ENCODE results near the gene WWOX. TPM values are rescaled to one million over a fixed set of nuclear protein-coding genes. Genes with fewer than 3 reads are reported as not detected.

The WWOX gene
- total and polyA plus RNA-seq, 2 of the 13 experiments (the other 11 are each of a cell fraction or from before 2014, with no cell fraction given) = 9.1 to 37.4 TPM

GRCh38 chr16:78485188-78485916 is 385.9 kb downstream of the WWOX start (continued):
- TF ChIP-seq FOXJ3 (CRISPR knock-in tag; IDR thresholded peaks at IDR 0.05; ENCODE audit: borderline replicate concordance) (peak; percentile 58; the same call in 1 of the 2 replicates), ZNF235 (CRISPR knock-in tag; IDR thresholded peaks at IDR 0.05; ENCODE audit: borderline replicate concordance) (0 out of 2 replicates have a peak, but pooled peaks have one; percentile 59), DMTF1 (CRISPR knock-in tag; IDR thresholded peaks at IDR 0.05) (no peak), DNMT3B (CRISPR knock-in tag; conservative IDR thresholded peaks at IDR 0.05) (no peak; the same call in 1 of the 2 replicates), ZNF569 (CRISPR knock-in tag; IDR thresholded peaks at IDR 0.05; ENCODE audit: borderline replicate concordance) (no peak), MXD1 (CRISPR knock-in tag; IDR thresholded peaks at IDR 0.05) (no peak), TBL1XR1 (IDR thresholded peaks at IDR 0.05; ENCODE audit: borderline replicate concordance, low read length, partially characterized antibody) (peak; percentile 20), RBM39 (IDR thresholded peaks at IDR 0.05; ENCODE audit: low read depth, low read length, poor library complexity, severe bottlenecking) (no peak), ZFY (CRISPR knock-in tag; IDR thresholded peaks at IDR 0.05) (peak; percentile 48), KAT8 (CRISPR knock-in tag; IDR thresholded peaks at IDR 0.05) (peak; percentile 85), PPARG (CRISPR knock-in tag; conservative IDR thresholded peaks at IDR 0.05) (peak; percentile 80), FIP1L1 (IDR thresholded peaks at IDR 0.05; ENCODE audit: borderline replicate concordance, insufficient read depth, low read depth, low read length) (no peak), FOXA1 (IDR thresholded peaks at IDR 0.05) (no peak), FOXA1 (CRISPR knock-in tag; IDR thresholded peaks at IDR 0.05) (peak; percentile 84), PBX2 (CRISPR knock-in tag; IDR thresholded peaks at IDR 0.05) (no peak), STAG1 (CRISPR knock-in tag; IDR thresholded peaks at IDR 0.05) (peak; percentile 45; the same call in 1 of the 2 replicates), ZNF577 (CRISPR knock-in tag; IDR thresholded peaks at IDR 0.05; ENCODE audit: borderline replicate concordance, low read depth) (no peak), SMARCE1 (IDR thresholded peaks at IDR 0.05; ENCODE audit: borderline replicate concordance) (no peak)
- TF ChIP-seq, protein P1, sequence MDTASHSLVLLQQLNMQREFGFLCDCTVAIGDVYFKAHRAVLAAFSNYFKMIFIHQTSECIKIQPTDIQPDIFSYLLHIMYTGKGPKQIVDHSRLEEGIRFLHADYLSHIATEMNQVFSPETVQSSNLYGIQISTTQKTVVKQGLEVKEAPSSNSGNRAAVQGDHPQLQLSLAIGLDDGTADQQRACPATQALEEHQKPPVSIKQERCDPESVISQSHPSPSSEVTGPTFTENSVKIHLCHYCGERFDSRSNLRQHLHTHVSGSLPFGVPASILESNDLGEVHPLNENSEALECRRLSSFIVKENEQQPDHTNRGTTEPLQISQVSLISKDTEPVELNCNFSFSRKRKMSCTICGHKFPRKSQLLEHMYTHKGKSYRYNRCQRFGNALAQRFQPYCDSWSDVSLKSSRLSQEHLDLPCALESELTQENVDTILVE (CRISPR knock-in tag; IDR thresholded peaks at IDR 0.05) = 0 out of 2 replicates have a peak, but pooled peaks have one; percentile 42
